ENCODE data around the gene VGLL1. TPM values are rescaled to one million over a fixed set of nuclear protein-coding genes. Genes with fewer than 3 reads are reported as not detected.

The VGLL1 gene
- total and polyA plus RNA-seq, 11 donors, result 0.62 TPM; not detected in 10

GRCh38 chrX:136497556-136498052, 34.4 kb upstream of the VGLL1 start, which contains the start of gene HTATSF1:
Gene HTATSF1 (plus strand): TSS chrX:136497592. CDS start chrX:136497685, 93 bp downstream.
- Histone ChIP-seq H3K27ac (peak within 1 kb of the TSS; percentile 89 to 98 (median 94)), H3K36me3 (peaks cover 0 to 31% (median 24%) of the 10 kb centered on the region in 9 donors), H3K9me3 (no peaks in the 10 kb centered on the region), H3K4me1 (peaks cover 0 to 21% (median 4%) of the 10 kb centered on the region in 12 donors), H3K4me3 (peak within 1 kb of the TSS; percentile 46 to 95 (median 69)), H3K27me3 (peaks cover 0 to 7% (median 0%) of the 10 kb centered on the region in 9 donors)
- TF ChIP-seq POLR2A (IDR thresholded peaks at IDR 0.05) (no peak), CTCF (IDR thresholded peaks at IDR 0.05) (no peak)
- ATAC-seq (peak; percentile 4 to 33 (median 12)), DNase-seq (no peak)
- WGBS, 4 donors, result 0 to 53% (median 23%) methylated on average over 26 to 35 of the region's 35 CpGs
- intact Hi-C loops (cut with DNase I), result loop anchor here in 3 of 10 donors (2.0 to 10.0 kb wide), 4 partner anchors 29 to 470 kb away; no protein-coding TSS in a partner anchor

GRCh38 chrX:136519069-136519468, 12.9 kb upstream of the VGLL1 start:
- TF ChIP-seq CTCF (IDR thresholded peaks at IDR 0.05), result no peak
- no peak for TF ChIP-seq POLR2A (IDR thresholded peaks at IDR 0.05)
- Histone ChIP-seq H3K27me3 (peaks cover 0 to 10% (median 0%) of the 10 kb centered on the region in 9 donors), H3K36me3 (no peaks in the 10 kb centered on the region), H3K9me3 (no peaks in the 10 kb centered on the region), H3K4me1 (no peaks in the 10 kb centered on the region), H3K27ac (no peak overlapping the region), H3K4me3 (no peak overlapping the region)
- ATAC-seq (no peak), DNase-seq (no peak)
- intact Hi-C loops (cut with DNase I), result no loop called here
- WGBS, 4 donors, result 60 to 83% (median 74%) methylated on average over 5 of the region's 5 CpGs

GRCh38 chrX:136523770-136524169, 8.2 kb upstream of the VGLL1 start:
- intact Hi-C loops (cut with DNase I), result loop anchor here in 3 of 10 donors (10.0 kb wide), 1 partner anchor 51 kb away; no protein-coding TSS in a partner anchor
- Histone ChIP-seq H3K27me3 (peaks cover 0 to 4% (median 0%) of the 10 kb centered on the region in 9 donors), H3K9me3 (no peaks in the 10 kb centered on the region), H3K4me1 (peaks cover 0 to 17% (median 0%) of the 10 kb centered on the region in 12 donors), H3K4me3 (no peak overlapping the region), H3K27ac (no peak overlapping the region), H3K36me3 (no peaks in the 10 kb centered on the region)
- no peak for ATAC-seq
- no peak for DNase-seq
- TF ChIP-seq POLR2A (IDR thresholded peaks at IDR 0.05), result no peak
- no peak for TF ChIP-seq CTCF (IDR thresholded peaks at IDR 0.05)

GRCh38 chrX:136525738-136526606, 6.0 kb upstream of the VGLL1 start:
- Histone ChIP-seq H3K36me3 (no peaks in the 10 kb centered on the region), H3K4me3 (no peak overlapping the region), H3K4me1 (peaks cover 0 to 17% (median 0%) of the 10 kb centered on the region in 12 donors), H3K9me3 (no peaks in the 10 kb centered on the region), H3K27ac (peak overlapping the region; percentile 28 to 86 (median 66)), H3K27me3 (peaks cover 0 to 1% (median 0%) of the 10 kb centered on the region in 9 donors)
- intact Hi-C loops (cut with DNase I), result loop anchor here in 4 of 10 donors (2.0 to 10.0 kb wide), 2 partner anchors 29 to 49 kb away; partner anchors contain the start of gene HTATSF1 (in 1 of the 4)
- ATAC-seq, result peak; percentile 93 to 99 (median 99)
- peak; percentile 68 to 85 (median 72) for DNase-seq
- no peak for TF ChIP-seq CTCF (IDR thresholded peaks at IDR 0.05)
- no peak for TF ChIP-seq POLR2A (IDR thresholded peaks at IDR 0.05)
- WGBS, 4 donors, result 23 to 29% (median 25%) methylated on average over 2 of the region's 2 CpGs
